MCF 10A (cell line): Measurements from ENCODE around the gene MIPOL1. TPM values are rescaled to one million over a fixed set of nuclear protein-coding genes. Genes with fewer than 3 reads are reported as not detected.
A peak's percentile ranks its signal among the peaks of the same experiment; 100 is the strongest.

Experiments used
- BruUV-seq: library from RNA; stranded (reverse); fragments of 400-500 nt; replicated peaks from 2 replicates; lab custom pipeline; 2021; lab: Mats Ljungman, UMichigan
- CTCF ChIA-PET: fragments of 300-600 bp; sonication (Branson Sonifier 250); formaldehyde crosslinking; extraction: SDS; loops from one replicate; lab custom pipeline; 2021; ENCODE audit warnings: antibody characterized with exemption, inconsistent platforms; lab: Yijun Ruan, JAX
- POLR2A ChIA-PET: fragments of 300-600, 350-650 bp; sonication (Branson Sonifier 250); formaldehyde crosslinking; extraction: SDS; loops from one replicate; lab custom pipeline; 2020; ENCODE audit warnings: antibody characterized with exemption, inconsistent platforms; lab: Yijun Ruan, JAX
- DNase-seq: peaks from one replicate; pipeline ENCODE4 v3.0.0-alpha.2; 2018; ENCODE audit not compliant: unreplicated experiment
- H3K27ac Mint-ChIP-seq: one replicate; pipeline ENCODE4 v1.8.0; 2022; ENCODE audit warnings: mild to moderate bottlenecking, low read depth, mixed read lengths; ENCODE audit not compliant: unreplicated experiment
- H3K27me3 Mint-ChIP-seq: one replicate; pipeline ENCODE4 v1.8.0; 2022; ENCODE audit warnings: mixed read lengths; ENCODE audit not compliant: insufficient read depth, unreplicated experiment
- H3K36me3 Mint-ChIP-seq: one replicate; pipeline ENCODE4 v1.8.0; 2022; ENCODE audit warnings: mild to moderate bottlenecking, moderate library complexity, mixed read lengths; ENCODE audit not compliant: insufficient read depth, unreplicated experiment
- H3K4me1 Mint-ChIP-seq: one replicate; pipeline ENCODE4 v1.8.0; 2022; ENCODE audit warnings: mixed read lengths; ENCODE audit not compliant: insufficient read depth, unreplicated experiment
- H3K4me3 Mint-ChIP-seq: one replicate; pipeline ENCODE4 v1.8.0; 2022; ENCODE audit warnings: mild to moderate bottlenecking, moderate library complexity, mixed read lengths; ENCODE audit not compliant: unreplicated experiment
- H3K9me3 Mint-ChIP-seq: one replicate; pipeline ENCODE4 v1.8.0; 2022; ENCODE audit warnings: mixed read lengths; ENCODE audit not compliant: unreplicated experiment
- intact Hi-C: fragments of 100-400 bp; cut with micrococcal nuclease; formaldehyde crosslinking; loops from 2 replicates; pipeline ENCODE4 v1.14.1; 2022
- total RNA-seq: library from RNA; stranded (reverse); gene quantifications from 2 replicates; pipeline ENCODE4 v1.2.3, GENCODE V29; 2022
- TF ChIP-seq, protein P1 (sequence below): fragments of 200-600 bp; IDR thresholded peaks from one replicate; pipeline ENCODE4 v1.8.0; 2022; ENCODE audit warnings: antibody characterized with exemption, mild to moderate bottlenecking; ENCODE audit not compliant: unreplicated experiment

Gene MIPOL1
- total RNA-seq, 1 experiment from 2014 or later = 16.3 TPM

DNA sequence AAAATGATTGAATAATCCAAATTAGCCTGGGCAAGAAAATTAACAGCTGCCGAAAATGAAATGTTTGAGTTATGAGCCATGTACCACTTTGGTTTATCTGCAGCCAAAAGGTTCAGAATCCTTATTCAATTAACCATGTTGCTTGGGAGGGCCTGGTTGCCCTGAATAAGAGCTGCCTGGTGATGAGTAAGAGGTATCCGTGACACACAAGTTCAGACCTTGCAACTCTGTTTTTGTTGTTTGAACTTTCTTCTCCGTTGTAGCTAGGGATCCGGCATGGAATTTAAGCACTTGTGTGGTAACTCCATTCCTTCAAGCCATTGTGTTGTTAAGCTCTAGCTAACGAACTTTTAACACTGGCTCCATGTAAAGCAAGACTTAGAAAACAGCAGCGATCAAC lies 361.6 kb downstream of the MIPOL1 start:
- POLR2A ChIA-PET = no interaction called here
- no peak overlapping the region for H3K4me3 Mint-ChIP-seq
- no peak for DNase-seq
- TF ChIP-seq, protein P1, sequence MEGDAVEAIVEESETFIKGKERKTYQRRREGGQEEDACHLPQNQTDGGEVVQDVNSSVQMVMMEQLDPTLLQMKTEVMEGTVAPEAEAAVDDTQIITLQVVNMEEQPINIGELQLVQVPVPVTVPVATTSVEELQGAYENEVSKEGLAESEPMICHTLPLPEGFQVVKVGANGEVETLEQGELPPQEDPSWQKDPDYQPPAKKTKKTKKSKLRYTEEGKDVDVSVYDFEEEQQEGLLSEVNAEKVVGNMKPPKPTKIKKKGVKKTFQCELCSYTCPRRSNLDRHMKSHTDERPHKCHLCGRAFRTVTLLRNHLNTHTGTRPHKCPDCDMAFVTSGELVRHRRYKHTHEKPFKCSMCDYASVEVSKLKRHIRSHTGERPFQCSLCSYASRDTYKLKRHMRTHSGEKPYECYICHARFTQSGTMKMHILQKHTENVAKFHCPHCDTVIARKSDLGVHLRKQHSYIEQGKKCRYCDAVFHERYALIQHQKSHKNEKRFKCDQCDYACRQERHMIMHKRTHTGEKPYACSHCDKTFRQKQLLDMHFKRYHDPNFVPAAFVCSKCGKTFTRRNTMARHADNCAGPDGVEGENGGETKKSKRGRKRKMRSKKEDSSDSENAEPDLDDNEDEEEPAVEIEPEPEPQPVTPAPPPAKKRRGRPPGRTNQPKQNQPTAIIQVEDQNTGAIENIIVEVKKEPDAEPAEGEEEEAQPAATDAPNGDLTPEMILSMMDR = no peak
- H3K4me1 Mint-ChIP-seq = no peaks in the 10 kb centered on the region
- no peaks in the 10 kb centered on the region for H3K36me3 Mint-ChIP-seq
- H3K9me3 Mint-ChIP-seq = no peaks in the 10 kb centered on the region
- no peak overlapping the region for H3K27ac Mint-ChIP-seq
- H3K27me3 Mint-ChIP-seq = no peaks in the 10 kb centered on the region
- intact Hi-C loops = no loop called here
- CTCF ChIA-PET = interaction anchor here (0.6 kb wide), 1 partner anchor 483 kb away, joined by 3 read pairs; no protein-coding TSS in a partner anchor
- BruUV-seq = no TSS peak

- DNase-seq = no peak
- CTCF ChIA-PET = interaction anchor here (2.4 kb wide), 1 partner anchor 30 kb away, joined by 6 read pairs; no protein-coding TSS in a partner anchor
- TF ChIP-seq, protein P1 = no peak
- intact Hi-C loops = no loop called here
- Mint-ChIP-seq H3K27ac (no peak overlapping the region), H3K4me3 (no peak overlapping the region), H3K9me3 (no peaks in the 10 kb centered on the region), H3K4me1 (peaks cover 9% of the 10 kb centered on the region), H3K27me3 (no peaks in the 10 kb centered on the region), H3K36me3 (no peaks in the 10 kb centered on the region)
- POLR2A ChIA-PET = no interaction called here
- no TSS peak for BruUV-seq
Observed at GRCh38 chr14:37563189-37563588, 365.5 kb downstream of the MIPOL1 start.

GRCh38 chr14:37565550-37565949 lies 367.8 kb downstream of the MIPOL1 start:
- no peak overlapping the region for H3K27ac Mint-ChIP-seq
- no peak overlapping the region for H3K4me3 Mint-ChIP-seq
- TF ChIP-seq, protein P1 = no peak
- no peaks in the 10 kb centered on the region for H3K36me3 Mint-ChIP-seq
- CTCF ChIA-PET = interaction anchor here (0.6 kb wide), 1 partner anchor 201 kb away, joined by 3 read pairs; no protein-coding TSS in a partner anchor
- intact Hi-C loops = no loop called here
- H3K9me3 Mint-ChIP-seq = no peaks in the 10 kb centered on the region
- no TSS peak for BruUV-seq
- DNase-seq = no peak
- POLR2A ChIA-PET = no interaction called here
- no peaks in the 10 kb centered on the region for H3K27me3 Mint-ChIP-seq
- peaks cover 9% of the 10 kb centered on the region for H3K4me1 Mint-ChIP-seq

DNA sequence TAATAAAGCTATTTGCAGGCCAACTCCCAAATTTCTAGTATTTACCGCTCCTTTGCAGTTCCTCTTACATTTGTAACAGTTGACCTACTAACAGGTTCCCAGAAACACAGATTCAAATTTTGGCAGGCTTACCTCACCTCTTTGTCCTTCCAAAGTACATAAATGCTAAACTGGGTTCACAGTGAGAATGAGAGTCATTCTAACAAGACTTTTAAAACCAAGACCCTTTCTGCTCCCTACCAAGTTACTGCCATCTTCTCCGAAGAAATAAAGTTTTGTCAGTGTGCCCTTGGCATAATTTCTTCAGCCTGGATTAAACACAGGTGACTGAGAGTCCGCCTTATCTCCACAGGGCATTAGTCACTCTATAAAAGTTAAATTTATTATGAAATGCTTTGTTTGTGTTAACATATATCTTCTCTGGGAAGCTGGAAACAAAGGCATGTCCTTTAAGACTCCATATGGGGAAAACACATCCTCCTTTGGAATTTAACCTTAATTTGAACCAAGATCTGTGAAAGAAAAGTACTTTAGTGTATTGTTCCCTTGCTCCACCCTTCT lies 369.2 kb downstream of the MIPOL1 start:
- Mint-ChIP-seq H3K4me1 (peaks cover 9% of the 10 kb centered on the region), H3K27ac (no peak overlapping the region), H3K4me3 (no peak overlapping the region), H3K36me3 (no peaks in the 10 kb centered on the region), H3K27me3 (no peaks in the 10 kb centered on the region), H3K9me3 (no peaks in the 10 kb centered on the region)
- ChIA-PET CTCF (interaction anchor here (0.5 to 0.6 kb wide), 3 partner anchors 123 to 303 kb away, joined by 3 to 4 read pairs (median 4); no protein-coding TSS in a partner anchor), POLR2A (no interaction called here)
- DNase-seq = peak; percentile 48
- intact Hi-C loops = no loop called here
- no TSS peak for BruUV-seq
- TF ChIP-seq, protein P1 = no peak
